Adrenal gland (tissue), 12 donors: Measurements from ENCODE around the gene DRC7. TPM values are rescaled to one million over a fixed set of nuclear protein-coding genes. Genes with fewer than 3 reads are reported as not detected.

Experiments
- DNase-seq, 7 donors: peaks; one replicate each; pipeline ENCODE4 v3.0.0-alpha.2; 2019 to 2020
- H3K27ac ChIP-seq, 5 donors: fragments of 200-600 bp; sonication (generic) in 4 of 5; 1 replicate in 3 of 5; 2 replicates in 2 of 5; pipeline versions ENCODE4 v1.5.1 to v1.8.0; 2016 to 2020; ENCODE audit warnings: mild to moderate bottlenecking in 1 of 5
- H3K27me3 ChIP-seq: fragments of 200-600 bp; 2 replicates; pipeline ENCODE4 v1.8.0; 2021
- H3K36me3 ChIP-seq, 2 donors: fragments of 200-600 bp; replicated peaks in 1 of 2; 1 replicate in 1 of 2; 2 replicates in 1 of 2; pipeline versions ENCODE4 v1.5.1 to v1.8.0; 2018 to 2022
- H3K4me1 ChIP-seq, 2 donors: fragments of 200-600 bp; replicated peaks in 1 of 2; 1 replicate in 1 of 2; 2 replicates in 1 of 2; pipeline versions ENCODE4 v1.5.1 to v1.8.0; 2018 to 2021
- H3K4me3 ChIP-seq, 4 donors: fragments of 200-600 bp; sonication (generic) in 3 of 4; one replicate each; pipeline ENCODE4 v1.5.1; 2016 to 2018
- H3K9me3 ChIP-seq, 3 donors: fragments of 200-600 bp; sonication (generic) in 1 of 3; replicated peaks in 1 of 3; 1 replicate in 2 of 3; 2 replicates in 1 of 3; pipeline versions ENCODE4 v1.5.1 to v1.8.0; 2016 to 2021
- POLR2A ChIP-seq, 2 donors: fragments of 450-650 bp; IDR thresholded peaks; one replicate each; pipeline ENCODE4 v1.6.1; 2017; ENCODE audit warnings: antibody characterized with exemption in 2 of 2, mild to moderate bottlenecking in 2 of 2, moderate library complexity in 1 of 2
- WGBS, 4 donors: extraction: QIAGEN DNeasy Blood & Tissue Kit in 2 of 4; methylation state at CpG; one replicate each; pipeline versions ENCODE4 v1.1.5 to v1.1.7; 2013 to 2017; 5-methylcytosine and 5-hydroxymethylcytosine counted together
- intact Hi-C, 2 donors: fragments of 100-400 bp; cut with DNase I; formaldehyde crosslinking; loops; one replicate each; pipeline versions ENCODE4 v1.14.1 to v1.15.0; 2022 to 2023
- polyA plus RNA-seq, 3 donors: library from polyadenylated mRNA; stranded (reverse); fragments of 200-250 nt in 2 of 3; fragments of 350-450 nt in 1 of 3; fragmentation: Illumina TruSeq in 1 of 3; extraction: RNeasy Lipid Tissue Mini Kit (QIAGEN cat#74804) in 1 of 3; gene quantifications; one replicate each; pipeline ENCODE4 v1.2.3, GENCODE V29; 2013 to 2014
- total RNA-seq, 9 donors: library from RNA; depleted of rRNA in 4 of 9; stranded (reverse); fragments of >200 nt in 4 of 9; fragments of 120-200 nt in 1 of 9; fragmentation: NEBNext Ultra II Directional in 1 of 9; extraction: Animal tissue kit (Norgen Biotek cat#: 25700) in 1 of 9; gene quantifications; one replicate each; pipeline versions ENCODE4 v1.1.0 to v1.2.4, GENCODE V29; 2013 to 2023
- TF ChIP-seq, protein P1 (sequence below), 6 experiments: fragments of 450-650 bp in 4 of 6; fragments of 200-600 bp in 2 of 6; sonication (generic) in 1 of 6; IDR thresholded peaks; 1 replicate in 5 of 6; 2 replicates in 1 of 6; pipeline versions ENCODE4 v1.5.1 to v1.8.0; 2016 to 2021; ENCODE audit warnings: antibody characterized with exemption in 6 of 6, mild to moderate bottlenecking in 2 of 6, moderate library complexity in 1 of 6
- donor health status: healthy with polysubstance abuse.
- donor health status: Bipolar disorder and iron deficiency.
- donor health status: DM: yes; HTN: yes; CAD: no.
- donor health status: DM: no; HTN: no; CAD: no.
- donor health status: DM: no; HTN: no; CAD: no.
- donor health status: DM: yes; HTN: yes; CAD: no.

DRC7 gene
- total and polyA plus RNA-seq, 12 donors = 0.03 to 0.72 (median 0.33) TPM; not detected in 9

DNA sequence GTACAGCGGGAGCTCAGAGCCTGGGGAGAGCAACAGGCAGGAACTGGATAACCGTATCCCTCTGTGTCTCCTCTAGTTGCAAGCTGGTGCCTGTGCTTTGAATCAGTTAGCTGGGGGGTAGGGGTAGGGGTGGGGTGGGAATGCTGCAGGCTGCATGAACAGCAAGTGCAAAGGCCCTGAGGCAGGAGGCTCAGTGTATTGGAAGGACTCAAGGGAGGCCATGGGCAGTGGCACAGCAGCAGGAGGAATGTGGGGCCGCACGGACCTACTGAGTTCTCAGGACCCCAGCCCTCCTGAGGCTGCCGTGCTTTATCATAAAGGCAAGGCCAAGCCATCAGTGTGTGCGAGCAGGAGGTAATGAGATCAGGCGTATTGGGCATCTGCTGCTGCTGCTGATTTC is 44.2 kb downstream of the DRC7 start:
- Histone ChIP-seq H3K9me3 (no peaks in the 10 kb centered on the region), H3K36me3 (no peaks in the 10 kb centered on the region), H3K27ac (no peak overlapping the region), H3K4me3 (no peak overlapping the region), H3K27me3 (no peaks in the 10 kb centered on the region), H3K4me1 (peaks cover 10 to 20% of the 10 kb centered on the region in 2 donors)
- intact Hi-C loops = no loop called here
- TF ChIP-seq, protein P1, sequence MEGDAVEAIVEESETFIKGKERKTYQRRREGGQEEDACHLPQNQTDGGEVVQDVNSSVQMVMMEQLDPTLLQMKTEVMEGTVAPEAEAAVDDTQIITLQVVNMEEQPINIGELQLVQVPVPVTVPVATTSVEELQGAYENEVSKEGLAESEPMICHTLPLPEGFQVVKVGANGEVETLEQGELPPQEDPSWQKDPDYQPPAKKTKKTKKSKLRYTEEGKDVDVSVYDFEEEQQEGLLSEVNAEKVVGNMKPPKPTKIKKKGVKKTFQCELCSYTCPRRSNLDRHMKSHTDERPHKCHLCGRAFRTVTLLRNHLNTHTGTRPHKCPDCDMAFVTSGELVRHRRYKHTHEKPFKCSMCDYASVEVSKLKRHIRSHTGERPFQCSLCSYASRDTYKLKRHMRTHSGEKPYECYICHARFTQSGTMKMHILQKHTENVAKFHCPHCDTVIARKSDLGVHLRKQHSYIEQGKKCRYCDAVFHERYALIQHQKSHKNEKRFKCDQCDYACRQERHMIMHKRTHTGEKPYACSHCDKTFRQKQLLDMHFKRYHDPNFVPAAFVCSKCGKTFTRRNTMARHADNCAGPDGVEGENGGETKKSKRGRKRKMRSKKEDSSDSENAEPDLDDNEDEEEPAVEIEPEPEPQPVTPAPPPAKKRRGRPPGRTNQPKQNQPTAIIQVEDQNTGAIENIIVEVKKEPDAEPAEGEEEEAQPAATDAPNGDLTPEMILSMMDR (IDR thresholded peaks at IDR 0.05) = no peak
- WGBS, 4 donors = 93 to 95% (median 93%) methylated on average over 7 of the region's 7 CpGs
- no peak for DNase-seq

- no peaks in the 10 kb centered on the region for H3K9me3 ChIP-seq
- 92 to 96% (median 93%) methylated on average over 6 to 18 of the region's 18 CpGs for WGBS, 4 donors
- H3K4me3 ChIP-seq = no peak overlapping the region
- no peaks in the 10 kb centered on the region for H3K36me3 ChIP-seq
- H3K27ac ChIP-seq = no peak overlapping the region
- no peak for DNase-seq
- TF ChIP-seq POLR2A (IDR thresholded peaks at IDR 0.05) = no peak
- TF ChIP-seq, protein P1 (IDR thresholded peaks at IDR 0.05) = no peak
- H3K4me1 ChIP-seq = peaks cover 10 to 12% of the 10 kb centered on the region in 2 donors
- intact Hi-C loops = loop anchor here in 1 of 2 donors (5.0 kb wide), 1 partner anchor 257 kb away; no protein-coding TSS in a partner anchor
- no peaks in the 10 kb centered on the region for H3K27me3 ChIP-seq
These were observed 45.3 kb downstream of the DRC7 start for GRCh38 chr16:57739756-57740422.

DNA sequence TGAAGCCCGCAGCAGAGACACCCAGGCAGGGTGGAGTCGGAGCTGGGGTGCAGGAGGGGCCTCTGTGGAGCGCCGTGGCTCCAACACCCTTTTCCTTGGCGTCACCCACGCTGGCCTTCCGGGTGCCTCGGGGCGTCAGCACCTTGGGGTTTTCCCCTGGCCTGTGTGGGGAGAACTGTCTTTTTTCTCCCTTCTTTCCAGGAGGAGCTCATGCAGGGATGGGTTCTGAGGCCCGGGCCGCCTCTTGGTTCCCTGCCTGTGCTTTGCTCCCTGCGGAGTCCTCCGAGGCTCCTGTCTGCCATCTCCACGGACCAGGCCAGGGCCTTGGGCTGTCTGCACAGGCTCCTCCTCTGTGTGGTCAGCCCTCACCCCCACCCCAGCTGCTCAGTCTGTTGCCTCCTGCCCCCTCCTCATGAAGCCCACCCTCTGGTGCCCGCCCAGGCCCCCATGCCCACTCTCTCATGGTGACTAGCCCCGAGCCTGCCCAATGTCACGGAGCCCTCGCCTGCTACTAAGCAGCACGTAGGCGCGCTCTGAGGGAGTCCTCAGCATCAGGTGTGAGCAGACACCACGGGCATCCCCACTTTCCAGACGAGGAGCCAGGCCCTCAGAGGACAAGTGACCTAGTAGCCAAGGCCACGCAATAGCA is 45.9 kb downstream of the DRC7 start:
- Histone ChIP-seq H3K27ac (no peak overlapping the region), H3K4me3 (no peak overlapping the region), H3K36me3 (no peaks in the 10 kb centered on the region), H3K27me3 (no peaks in the 10 kb centered on the region), H3K9me3 (no peaks in the 10 kb centered on the region), H3K4me1 (peaks cover 10 to 12% of the 10 kb centered on the region in 2 donors)
- 91 to 96% (median 93%) methylated on average over 14 to 24 of the region's 24 CpGs for WGBS, 4 donors
- no peak for DNase-seq
- no peak for TF ChIP-seq POLR2A (IDR thresholded peaks at IDR 0.05)
- TF ChIP-seq, protein P1 (IDR thresholded peaks at IDR 0.05) = no peak
- intact Hi-C loops = loop anchor here in 1 of 2 donors (5.0 kb wide), 1 partner anchor 257 kb away; no protein-coding TSS in a partner anchor

DNA sequence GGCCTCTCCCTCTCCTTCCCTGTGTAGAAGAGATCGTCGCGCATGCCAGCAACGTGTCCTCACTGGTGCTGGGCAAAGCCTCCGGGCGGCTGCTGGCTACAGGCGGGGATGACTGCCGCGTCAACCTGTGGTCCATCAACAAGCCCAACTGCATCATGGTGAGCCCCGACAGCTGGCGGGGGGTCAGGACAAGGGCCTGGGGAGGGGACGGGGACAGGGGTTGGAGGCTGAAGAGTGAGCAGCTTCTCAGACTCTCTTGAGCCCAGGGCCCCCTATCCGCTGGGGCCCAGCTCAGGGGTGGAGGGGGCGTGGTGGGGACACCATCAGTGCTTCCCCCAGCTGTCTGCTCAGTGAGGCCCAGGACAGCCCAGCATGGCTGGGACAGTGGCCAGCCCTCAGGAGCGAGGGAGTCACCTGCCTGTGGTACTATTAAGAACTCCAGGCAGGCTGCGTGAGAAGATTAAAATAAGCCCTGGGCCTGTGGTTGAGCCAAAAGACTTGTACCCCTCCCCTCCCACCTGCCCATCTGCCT is 47.1 kb downstream of the DRC7 start:
- Histone ChIP-seq H3K4me3 (no peak overlapping the region), H3K4me1 (peaks cover 3 to 4% of the 10 kb centered on the region in 2 donors), H3K36me3 (no peaks in the 10 kb centered on the region), H3K27ac (no peak overlapping the region), H3K27me3 (no peaks in the 10 kb centered on the region), H3K9me3 (no peaks in the 10 kb centered on the region)
- DNase-seq = no peak
- TF ChIP-seq, protein P1 (IDR thresholded peaks at IDR 0.05) = no peak
- TF ChIP-seq POLR2A (IDR thresholded peaks at IDR 0.05) = no peak
- intact Hi-C loops = loop anchor here in 1 of 2 donors (5.0 kb wide), 1 partner anchor 256 kb away; no protein-coding TSS in a partner anchor
- 91 to 98% (median 97%) methylated on average over 12 to 16 of the region's 16 CpGs for WGBS, 4 donors
